ENCODE measurements around the gene F8A3.
"Not testable (repeated sequence)": the region's sequence is repeated elsewhere in the genome, so short reads cannot be mapped to it uniquely, and the experiment has no call there.

F8A3 gene

DNA sequence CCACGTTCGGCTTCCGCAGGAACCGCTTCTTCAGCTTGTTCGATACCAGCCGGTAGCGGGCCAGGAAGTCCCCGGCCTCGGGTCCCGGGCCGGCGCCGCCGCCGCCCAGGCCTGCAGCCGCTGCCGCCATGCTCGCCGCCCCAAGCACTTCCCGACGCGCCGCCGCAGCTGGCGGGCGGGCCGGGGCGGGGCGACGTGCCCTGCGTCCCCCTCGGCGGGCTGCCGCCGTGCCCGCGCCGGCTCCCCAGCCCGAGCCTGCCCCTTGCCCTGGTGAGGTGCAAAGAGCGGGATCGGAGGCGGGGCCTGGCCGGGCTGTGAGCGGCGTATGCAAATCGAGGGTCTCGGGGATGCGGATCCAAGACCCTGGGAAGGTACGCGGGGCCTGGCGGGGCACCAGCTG lies at the start of gene F8A3:
F8A3 (minus strand) TSS at position 150 of the 400 bp plus-strand sequence; CDS start at position 130, 20 bp downstream.
- not testable (repeated sequence) for DNase-seq

DNA sequence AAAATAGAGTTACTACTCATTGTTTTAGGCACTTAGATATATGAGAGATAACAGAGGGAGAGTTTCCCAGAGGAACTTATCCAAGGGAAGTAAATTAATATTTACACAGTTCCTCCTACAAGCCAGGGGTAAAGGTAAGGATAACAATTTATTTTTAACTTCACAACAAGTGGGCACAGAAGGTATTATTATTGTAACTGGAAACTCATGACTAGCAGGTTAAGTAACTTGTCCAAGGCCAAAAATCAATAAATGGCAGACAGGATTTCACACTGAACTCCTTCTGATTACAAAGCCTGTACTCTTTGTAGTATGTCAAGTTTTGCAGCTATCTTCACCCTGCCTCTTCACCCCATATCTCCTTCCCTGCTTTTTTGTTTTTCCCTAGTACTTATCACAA lies 46.9 kb upstream of the F8A3 start:
- no peak for DNase-seq

GRCh38 chrX:155495134-155495533 lies 36.7 kb upstream of the F8A3 start:
- DNase-seq, result not testable (repeated sequence)

GRCh38 chrX:155491421-155491820 lies 33.0 kb upstream of the F8A3 start:
- DNase-seq, result not testable (repeated sequence)

GRCh38 chrX:155477136-155477535 lies 18.7 kb upstream of the F8A3 start:
- DNase-seq, result not testable (repeated sequence)

- DNase-seq, result not testable (repeated sequence)
These were observed 8.0 kb upstream of the F8A3 start for GRCh38 chrX:155466269-155466938.

- not testable (repeated sequence) for DNase-seq
These were observed 2.1 kb upstream of the F8A3 start for GRCh38 chrX:155460501-155460900.

GRCh38 chrX:155457761-155458447 lies 516 bp downstream of the F8A3 start:
- not testable (repeated sequence) for DNase-seq

- no peak for DNase-seq
These were observed 17.3 kb downstream of the F8A3 start for GRCh38 chrX:155441097-155441496.

DNA sequence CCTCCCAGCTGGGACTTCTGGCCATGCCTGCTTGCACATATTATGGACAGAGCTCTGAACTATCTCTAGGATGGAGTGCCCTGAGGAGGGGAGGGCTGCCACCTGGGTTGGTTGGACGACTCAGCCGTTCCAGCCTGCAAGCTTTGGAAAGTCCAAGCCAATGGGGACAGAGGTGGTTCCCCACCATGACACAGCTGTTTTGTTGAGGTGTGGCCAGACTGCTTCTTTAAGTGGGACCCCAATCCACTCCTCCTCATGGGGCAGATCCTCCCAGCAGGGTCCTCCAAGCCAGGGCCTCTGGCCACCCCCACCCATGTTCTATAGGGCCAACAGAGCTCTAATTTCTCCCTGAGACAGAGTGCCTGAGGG lies 22.7 kb downstream of the F8A3 start:
- no peak for DNase-seq

- no peak for DNase-seq
These were observed 23.3 kb downstream of the F8A3 start for GRCh38 chrX:155434906-155435743.

DNA sequence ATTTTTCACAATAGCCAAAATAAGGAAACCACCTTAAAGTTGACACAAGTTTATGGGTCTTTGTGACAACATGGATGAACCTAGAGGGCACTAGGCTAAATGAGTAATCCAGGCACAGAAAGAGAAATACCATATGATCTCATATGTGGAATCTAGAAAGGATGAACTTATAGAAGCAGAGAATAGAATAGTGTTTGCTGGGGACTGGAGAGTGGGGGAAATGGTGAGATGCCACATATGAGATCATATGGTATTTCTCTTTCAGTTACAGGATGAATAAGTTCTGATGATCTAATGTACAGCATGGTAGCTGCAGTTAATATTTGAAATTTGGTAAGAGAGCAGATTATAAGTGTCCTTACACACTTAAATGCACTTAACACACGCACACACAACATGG lies 40.7 kb downstream of the F8A3 start:
- no peak for DNase-seq

Measured in NCI-H69 (cell line).